A673 (cell line): ENCODE results near the gene SRXN1.
"Not testable (repeated sequence)": the region's sequence is repeated elsewhere in the genome, so short reads cannot be mapped to it uniquely, and the experiment has no call there.

ENCODE experiments used
- EZH2 ChIP-seq: fragments of 200-600 bp; sonication (generic); IDR thresholded peaks from 2 replicates; pipeline ENCODE4 v1.6.1; 2017; ENCODE audit warnings: borderline replicate concordance, low read depth, mild to moderate bottlenecking, mixed read lengths, antibody characterized with exemption, low read length; ENCODE audit not compliant: poor library complexity, severe bottlenecking
- TF ChIP-seq, protein P1 (sequence below): fragments of 300-800, 200-600 bp; sonication (generic); conservative IDR thresholded peaks from 2 replicates; pipeline ENCODE4 v1.5.1; 2017; ENCODE audit warnings: low read depth, mild to moderate bottlenecking, antibody characterized with exemption, low read length, moderate library complexity, mixed read lengths

DNA sequence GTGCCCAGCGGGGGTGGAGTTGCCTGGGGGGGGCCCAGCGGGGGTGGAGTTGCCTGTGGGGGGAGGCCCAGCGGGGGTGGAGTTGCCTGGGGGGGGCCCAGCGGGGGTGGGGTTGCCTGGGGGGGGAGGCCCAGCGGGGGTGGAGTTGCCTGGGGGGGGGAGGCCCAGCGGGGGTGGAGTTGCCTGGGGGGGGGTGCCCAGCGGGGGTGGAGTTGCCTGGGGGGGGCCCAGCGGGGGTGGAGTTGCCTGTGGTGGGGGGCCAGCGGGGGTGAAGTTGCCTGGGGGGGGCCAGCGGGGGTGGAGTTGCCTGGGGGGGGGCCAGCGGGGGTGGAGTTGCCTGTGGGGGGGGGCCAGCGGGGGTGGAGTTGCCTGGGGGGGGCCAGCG lies 11.0 kb downstream of the SRXN1 start:
- TF ChIP-seq, protein P1, sequence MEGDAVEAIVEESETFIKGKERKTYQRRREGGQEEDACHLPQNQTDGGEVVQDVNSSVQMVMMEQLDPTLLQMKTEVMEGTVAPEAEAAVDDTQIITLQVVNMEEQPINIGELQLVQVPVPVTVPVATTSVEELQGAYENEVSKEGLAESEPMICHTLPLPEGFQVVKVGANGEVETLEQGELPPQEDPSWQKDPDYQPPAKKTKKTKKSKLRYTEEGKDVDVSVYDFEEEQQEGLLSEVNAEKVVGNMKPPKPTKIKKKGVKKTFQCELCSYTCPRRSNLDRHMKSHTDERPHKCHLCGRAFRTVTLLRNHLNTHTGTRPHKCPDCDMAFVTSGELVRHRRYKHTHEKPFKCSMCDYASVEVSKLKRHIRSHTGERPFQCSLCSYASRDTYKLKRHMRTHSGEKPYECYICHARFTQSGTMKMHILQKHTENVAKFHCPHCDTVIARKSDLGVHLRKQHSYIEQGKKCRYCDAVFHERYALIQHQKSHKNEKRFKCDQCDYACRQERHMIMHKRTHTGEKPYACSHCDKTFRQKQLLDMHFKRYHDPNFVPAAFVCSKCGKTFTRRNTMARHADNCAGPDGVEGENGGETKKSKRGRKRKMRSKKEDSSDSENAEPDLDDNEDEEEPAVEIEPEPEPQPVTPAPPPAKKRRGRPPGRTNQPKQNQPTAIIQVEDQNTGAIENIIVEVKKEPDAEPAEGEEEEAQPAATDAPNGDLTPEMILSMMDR: not testable (repeated sequence)
- not testable (repeated sequence) for TF ChIP-seq EZH2
